ENCODE measurements around the gene TMED5.

TMED5 gene

GRCh38 chr1:93120614-93121013 lies 59.6 kb downstream of the TMED5 start:
- no peak overlapping the region for H2AFZ ChIP-seq (ENCODE audit: low read depth)
- H3K27ac ChIP-seq = no peak overlapping the region
- H3K4me1 ChIP-seq (ENCODE audit: low read depth, poor library complexity, severe bottlenecking) = no peaks in the 10 kb centered on the region
- H4K20me1 ChIP-seq (ENCODE audit: insufficient read depth) = no peaks in the 10 kb centered on the region
- no peaks in the 10 kb centered on the region for H3K79me2 ChIP-seq (ENCODE audit: insufficient read depth, low read depth)
- H3K36me3 ChIP-seq (ENCODE audit: insufficient read depth) = 0 out of 2 replicates have a peak, but pooled peaks cover 5% of the 10 kb centered on the region
- H3K4me2 ChIP-seq = no peak overlapping the region
- H3K27me3 ChIP-seq (ENCODE audit: insufficient read depth, low read depth) = no peaks in the 10 kb centered on the region
- no peak overlapping the region for H3K9ac ChIP-seq
- H3K4me3 ChIP-seq (IDR thresholded peaks at IDR 0.05; ENCODE audit: insufficient read depth, low read depth, low read length) = no peak overlapping the region
- TF ChIP-seq CTCF (conservative IDR thresholded peaks at IDR 0.05; ENCODE audit: low read depth, low read length) = no peak

- H2AFZ ChIP-seq (ENCODE audit: low read depth) = no peak overlapping the region
- peaks cover 24% of the 10 kb centered on the region for H3K4me1 ChIP-seq (ENCODE audit: low read depth, poor library complexity, severe bottlenecking)
- peaks cover 11% of the 10 kb centered on the region; the same call in 1 of the 2 replicates for H3K79me2 ChIP-seq (ENCODE audit: insufficient read depth, low read depth)
- H3K36me3 ChIP-seq (ENCODE audit: insufficient read depth) = 0 out of 2 replicates have a peak, but pooled peaks cover 3% of the 10 kb centered on the region
- H3K27me3 ChIP-seq (ENCODE audit: insufficient read depth, low read depth) = no peaks in the 10 kb centered on the region
- no peak overlapping the region for H3K27ac ChIP-seq
- H3K4me2 ChIP-seq = no peak overlapping the region
- no peaks in the 10 kb centered on the region for H4K20me1 ChIP-seq (ENCODE audit: insufficient read depth)
- no peak overlapping the region for H3K4me3 ChIP-seq (IDR thresholded peaks at IDR 0.05; ENCODE audit: insufficient read depth, low read depth, low read length)
- no peak for TF ChIP-seq CTCF (conservative IDR thresholded peaks at IDR 0.05; ENCODE audit: low read depth, low read length)
- no peak overlapping the region for H3K9ac ChIP-seq
Observed at GRCh38 chr1:93114391-93114790, 65.8 kb downstream of the TMED5 start.

- no peaks in the 10 kb centered on the region for H3K27me3 ChIP-seq (ENCODE audit: insufficient read depth, low read depth)
- no peak overlapping the region for H2AFZ ChIP-seq (ENCODE audit: low read depth)
- TF ChIP-seq CTCF (conservative IDR thresholded peaks at IDR 0.05; ENCODE audit: low read depth, low read length) = no peak
- no peak overlapping the region for H3K27ac ChIP-seq
- 0 out of 2 replicates have a peak, but pooled peaks cover 4% of the 10 kb centered on the region for H4K20me1 ChIP-seq (ENCODE audit: insufficient read depth)
- peaks cover 29% of the 10 kb centered on the region for H3K4me1 ChIP-seq (ENCODE audit: low read depth, poor library complexity, severe bottlenecking)
- H3K36me3 ChIP-seq (ENCODE audit: insufficient read depth) = no peaks in the 10 kb centered on the region
- no peak overlapping the region for H3K4me2 ChIP-seq
- no peak overlapping the region for H3K4me3 ChIP-seq (IDR thresholded peaks at IDR 0.05; ENCODE audit: insufficient read depth, low read depth, low read length)
- H3K9ac ChIP-seq = no peak overlapping the region
- H3K79me2 ChIP-seq (ENCODE audit: insufficient read depth, low read depth) = peaks cover 11% of the 10 kb centered on the region; the same call in 1 of the 2 replicates
Observed at GRCh38 chr1:93113127-93113526, 67.1 kb downstream of the TMED5 start.

- no peak overlapping the region for H2AFZ ChIP-seq (ENCODE audit: low read depth)
- 0 out of 2 replicates have a peak, but pooled peaks cover 4% of the 10 kb centered on the region for H4K20me1 ChIP-seq (ENCODE audit: insufficient read depth)
- H3K27ac ChIP-seq = no peak overlapping the region
- H3K4me1 ChIP-seq (ENCODE audit: low read depth, poor library complexity, severe bottlenecking) = peaks cover 29% of the 10 kb centered on the region
- no peaks in the 10 kb centered on the region for H3K36me3 ChIP-seq (ENCODE audit: insufficient read depth)
- H3K9ac ChIP-seq = no peak overlapping the region
- H3K4me3 ChIP-seq (IDR thresholded peaks at IDR 0.05; ENCODE audit: insufficient read depth, low read depth, low read length) = no peak overlapping the region
- peaks cover 23% of the 10 kb centered on the region; the same call in 1 of the 2 replicates for H3K79me2 ChIP-seq (ENCODE audit: insufficient read depth, low read depth)
- TF ChIP-seq CTCF (conservative IDR thresholded peaks at IDR 0.05; ENCODE audit: low read depth, low read length) = no peak
- H3K27me3 ChIP-seq (ENCODE audit: insufficient read depth, low read depth) = no peaks in the 10 kb centered on the region
- H3K4me2 ChIP-seq = no peak overlapping the region
Observed at GRCh38 chr1:93111561-93111960, 68.7 kb downstream of the TMED5 start.

Data from KMS-11 (cell line).